Measurements from ENCODE around the gene CEP120. TPM values are rescaled to one million over a fixed set of nuclear protein-coding genes. Genes with fewer than 3 reads are reported as not detected.
"Not testable (repeated sequence)": the region's sequence is repeated elsewhere in the genome, so short reads cannot be mapped to it uniquely, and the experiment has no call there.

Gene CEP120
- total and polyA plus RNA-seq, 8 donors = 3.5 to 27.5 (median 4.9) TPM

GRCh38 chr5:123422433-123423277, 548 bp downstream of the CEP120 start:
- intact Hi-C loops (cut with DNase I; ENCODE audit: low total_unique reads) = no loop called here
- no peaks in the 10 kb centered on the region for H3K9me3 ChIP-seq
- WGBS, 5 donors = 0 to 1% (median 1%) methylated on average over 17 to 45 of the region's 45 CpGs

DNA sequence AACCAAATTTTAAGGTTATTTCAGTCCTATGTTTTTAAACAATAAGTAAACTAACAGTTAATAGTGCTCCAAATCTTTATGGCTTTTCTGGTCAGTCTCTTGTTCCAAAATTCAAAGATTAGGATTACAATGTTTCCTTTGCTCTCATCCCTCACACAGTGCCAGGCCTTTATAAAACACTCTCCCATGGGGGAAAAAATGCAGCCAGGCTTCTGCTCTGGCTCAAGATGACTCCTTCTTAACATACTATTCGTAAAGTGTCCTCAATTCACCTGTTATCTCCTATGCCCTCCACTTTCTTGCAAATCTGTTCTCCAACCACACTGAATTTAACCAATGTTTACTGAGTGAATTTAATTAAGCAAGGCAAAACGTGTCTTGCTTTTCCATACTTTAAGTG, 1.4 kb downstream of the CEP120 start:
- intact Hi-C loops (cut with DNase I; ENCODE audit: low total_unique reads) = no loop called here
- no peak overlapping the region for H3K27ac ChIP-seq
- DNase-seq = no peak
- peak overlapping the region in 3 of 4 donors; percentile 72 to 82 (median 75) for H3K4me3 ChIP-seq
- H3K4me1 ChIP-seq = peaks cover 0 to 33% (median 22%) of the 10 kb centered on the region in 4 donors
- 11 to 21% (median 16%) methylated on average over 2 of the region's 2 CpGs for WGBS, 5 donors
- no peaks in the 10 kb centered on the region for H3K27me3 ChIP-seq
- TF ChIP-seq POLR2A (IDR thresholded peaks at IDR 0.05) (no peak), POLR2AphosphoS5 (IDR thresholded peaks at IDR 0.05) (no peak), EP300 (IDR thresholded peaks at IDR 0.05) (no peak)
- TF ChIP-seq, protein P1, sequence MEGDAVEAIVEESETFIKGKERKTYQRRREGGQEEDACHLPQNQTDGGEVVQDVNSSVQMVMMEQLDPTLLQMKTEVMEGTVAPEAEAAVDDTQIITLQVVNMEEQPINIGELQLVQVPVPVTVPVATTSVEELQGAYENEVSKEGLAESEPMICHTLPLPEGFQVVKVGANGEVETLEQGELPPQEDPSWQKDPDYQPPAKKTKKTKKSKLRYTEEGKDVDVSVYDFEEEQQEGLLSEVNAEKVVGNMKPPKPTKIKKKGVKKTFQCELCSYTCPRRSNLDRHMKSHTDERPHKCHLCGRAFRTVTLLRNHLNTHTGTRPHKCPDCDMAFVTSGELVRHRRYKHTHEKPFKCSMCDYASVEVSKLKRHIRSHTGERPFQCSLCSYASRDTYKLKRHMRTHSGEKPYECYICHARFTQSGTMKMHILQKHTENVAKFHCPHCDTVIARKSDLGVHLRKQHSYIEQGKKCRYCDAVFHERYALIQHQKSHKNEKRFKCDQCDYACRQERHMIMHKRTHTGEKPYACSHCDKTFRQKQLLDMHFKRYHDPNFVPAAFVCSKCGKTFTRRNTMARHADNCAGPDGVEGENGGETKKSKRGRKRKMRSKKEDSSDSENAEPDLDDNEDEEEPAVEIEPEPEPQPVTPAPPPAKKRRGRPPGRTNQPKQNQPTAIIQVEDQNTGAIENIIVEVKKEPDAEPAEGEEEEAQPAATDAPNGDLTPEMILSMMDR (IDR thresholded peaks at IDR 0.05) = no peak
- H3K9me3 ChIP-seq = no peaks in the 10 kb centered on the region
- peaks cover 0 to 19% (median 15%) of the 10 kb centered on the region in 4 donors for H3K36me3 ChIP-seq

More at GRCh38 chr5:123422433-123423277, 548 bp downstream of the CEP120 start:
- peak overlapping the region; percentile 88 to 93 (median 93) for H3K27ac ChIP-seq
- peaks cover 0 to 33% (median 22%) of the 10 kb centered on the region in 4 donors for H3K4me1 ChIP-seq
- peak; percentile 32 to 62 for DNase-seq
- TF ChIP-seq, protein P1 (IDR thresholded peaks at IDR 0.05) = no peak
- no peak for TF ChIP-seq POLR2A (IDR thresholded peaks at IDR 0.05)
- no peak for TF ChIP-seq POLR2AphosphoS5 (IDR thresholded peaks at IDR 0.05)
- no peak for TF ChIP-seq EP300 (IDR thresholded peaks at IDR 0.05)
- H3K36me3 ChIP-seq = peaks cover 0 to 12% (median 6%) of the 10 kb centered on the region in 4 donors
- peak overlapping the region; percentile 72 to 83 (median 78) for H3K4me3 ChIP-seq
- H3K27me3 ChIP-seq = no peaks in the 10 kb centered on the region

DNA sequence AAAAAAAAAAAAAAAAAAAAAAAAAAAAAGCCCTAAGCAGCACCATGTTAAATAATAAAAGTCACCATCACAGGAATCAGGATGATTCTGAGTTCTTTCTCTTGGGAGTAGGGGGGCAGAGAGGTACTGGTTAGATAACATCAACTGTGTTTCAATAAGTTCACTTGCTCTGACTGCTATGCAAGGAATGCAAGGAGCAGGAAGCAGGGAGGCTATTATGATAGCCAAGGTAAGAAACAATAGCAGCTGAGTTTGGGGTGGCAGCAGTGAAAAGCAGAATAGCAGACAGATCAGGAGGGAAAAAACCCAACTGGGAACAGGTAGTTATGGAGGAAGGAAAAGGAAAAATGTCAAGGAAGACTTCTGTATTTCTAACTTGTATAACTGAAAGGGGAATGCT, 8.2 kb downstream of the CEP120 start:
- DNase-seq = no peak
- intact Hi-C loops (cut with DNase I; ENCODE audit: low total_unique reads) = no loop called here
- Histone ChIP-seq H3K36me3 (peaks cover 12 to 87% (median 73%) of the 10 kb centered on the region in 4 donors), H3K4me1 (peaks cover 0 to 9% (median under 1%) of the 10 kb centered on the region in 4 donors), H3K27me3 (no peaks in the 10 kb centered on the region), H3K4me3 (no peak overlapping the region), H3K27ac (no peak overlapping the region), H3K9me3 (no peaks in the 10 kb centered on the region)
- TF ChIP-seq POLR2A (IDR thresholded peaks at IDR 0.05) = no peak
- no peak for TF ChIP-seq EP300 (IDR thresholded peaks at IDR 0.05)
- TF ChIP-seq, protein P1 (IDR thresholded peaks at IDR 0.05) = no peak
- no peak for TF ChIP-seq POLR2AphosphoS5 (IDR thresholded peaks at IDR 0.05)

GRCh38 chr5:123412206-123412605, 11.0 kb downstream of the CEP120 start:
- H3K4me1 ChIP-seq = no peaks in the 10 kb centered on the region
- no peak overlapping the region for H3K27ac ChIP-seq
- H3K4me3 ChIP-seq = no peak overlapping the region
- TF ChIP-seq, protein P1 (IDR thresholded peaks at IDR 0.05) = no peak
- TF ChIP-seq POLR2AphosphoS5 (IDR thresholded peaks at IDR 0.05) (no peak), EP300 (IDR thresholded peaks at IDR 0.05) (no peak), POLR2A (IDR thresholded peaks at IDR 0.05) (no peak)
- 81 to 93% (median 91%) methylated on average over 3 of the region's 3 CpGs for WGBS, 5 donors
- H3K9me3 ChIP-seq = no peaks in the 10 kb centered on the region
- peaks cover 12 to 91% (median 72%) of the 10 kb centered on the region in 4 donors for H3K36me3 ChIP-seq
- intact Hi-C loops (cut with DNase I; ENCODE audit: low total_unique reads) = no loop called here
- no peaks in the 10 kb centered on the region for H3K27me3 ChIP-seq
- DNase-seq = no peak

DNA sequence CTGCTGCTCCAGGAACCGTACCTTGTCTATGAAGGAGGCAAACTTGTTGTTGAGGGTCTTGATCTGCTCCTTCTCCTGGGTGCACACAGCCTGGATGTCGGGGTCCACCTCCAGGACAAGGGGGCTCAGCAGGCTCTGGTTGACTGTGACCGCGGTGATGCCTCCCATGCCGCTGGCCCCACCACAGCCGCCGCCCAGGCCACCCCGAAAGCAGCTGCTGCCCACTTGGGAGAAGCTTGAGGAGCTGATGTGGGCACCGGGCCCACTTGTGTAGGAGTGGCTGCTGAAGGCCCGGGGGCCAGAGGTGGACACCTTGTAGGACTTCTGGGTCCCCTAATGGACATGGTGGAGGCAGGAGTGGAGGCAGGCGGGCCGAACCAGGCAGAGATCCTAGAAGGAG, 21.2 kb downstream of the CEP120 start:
- H3K36me3 ChIP-seq = peaks cover 15 to 87% (median 81%) of the 10 kb centered on the region in 4 donors
- H3K9me3 ChIP-seq; DNase-seq; H3K4me3 ChIP-seq; H3K4me1 ChIP-seq; H3K27me3 ChIP-seq; intact Hi-C loops (cut with DNase I; ENCODE audit: low total_unique reads); H3K27ac ChIP-seq: not testable (repeated sequence)
- WGBS, 5 donors = 84 to 96% (median 90%) methylated on average over 10 to 12 of the region's 12 CpGs
